22Rv1 (cell line): ENCODE data around the gene MTHFD1L.
"Not testable (repeated sequence)": the region's sequence is repeated elsewhere in the genome, so short reads cannot be mapped to it uniquely, and the experiment has no call there.

Experiments used
- H3K27ac ChIP-seq: fragments of 450-650 bp; 2 replicates; pipeline ENCODE4 v1.5.1; 2017
- CTCF ChIP-seq: fragments of 450-650 bp; IDR thresholded peaks from 2 replicates; pipeline ENCODE4 v1.5.1; 2017; ENCODE audit warnings: mild to moderate bottlenecking
- ZFX ChIP-seq: fragments of 450-650 bp; IDR thresholded peaks from 2 replicates; pipeline ENCODE4 v1.6.1; 2017; ENCODE audit warnings: antibody characterized with exemption, borderline replicate concordance

MTHFD1L gene

GRCh38 chr6:151119823-151120524 is 254.5 kb downstream of the MTHFD1L start:
- no peak for TF ChIP-seq ZFX
- TF ChIP-seq CTCF, result no peak
- H3K27ac ChIP-seq, result no peak overlapping the region

GRCh38 chr6:151121900-151122299 is 256.4 kb downstream of the MTHFD1L start:
- TF ChIP-seq CTCF (no peak), ZFX (no peak)
- H3K27ac ChIP-seq, result no peak overlapping the region

GRCh38 chr6:151123641-151124040 is 258.1 kb downstream of the MTHFD1L start:
- H3K27ac ChIP-seq, result not testable (repeated sequence)

GRCh38 chr6:151125242-151125641 is 259.7 kb downstream of the MTHFD1L start:
- not testable (repeated sequence) for H3K27ac ChIP-seq

- not testable (repeated sequence) for H3K27ac ChIP-seq
Observed at GRCh38 chr6:151125651-151126416, 260.3 kb downstream of the MTHFD1L start.

- H3K27ac ChIP-seq, result not testable (repeated sequence)
Observed at GRCh38 chr6:151126417-151126724, 260.9 kb downstream of the MTHFD1L start.

GRCh38 chr6:151127133-151127798 is 261.8 kb downstream of the MTHFD1L start:
- H3K27ac ChIP-seq, result not testable (repeated sequence)

GRCh38 chr6:151128763-151129370 is 263.4 kb downstream of the MTHFD1L start:
- TF ChIP-seq CTCF (no peak), ZFX (no peak)
- H3K27ac ChIP-seq, result no peak overlapping the region

GRCh38 chr6:151130329-151130728 is 264.8 kb downstream of the MTHFD1L start:
- TF ChIP-seq ZFX, result no peak
- no peak for TF ChIP-seq CTCF
- H3K27ac ChIP-seq, result no peak overlapping the region
